Measurements from ENCODE around the gene GOLIM4.

Gene GOLIM4

GRCh38 chr3:168100777-168101492, 5.2 kb upstream of the GOLIM4 start:
- no peak for DNase-seq (ENCODE audit: low spot score)

- no peak for DNase-seq (ENCODE audit: low spot score)
Measured at GRCh38 chr3:168097381-168097780, 1.7 kb upstream of the GOLIM4 start.

DNA sequence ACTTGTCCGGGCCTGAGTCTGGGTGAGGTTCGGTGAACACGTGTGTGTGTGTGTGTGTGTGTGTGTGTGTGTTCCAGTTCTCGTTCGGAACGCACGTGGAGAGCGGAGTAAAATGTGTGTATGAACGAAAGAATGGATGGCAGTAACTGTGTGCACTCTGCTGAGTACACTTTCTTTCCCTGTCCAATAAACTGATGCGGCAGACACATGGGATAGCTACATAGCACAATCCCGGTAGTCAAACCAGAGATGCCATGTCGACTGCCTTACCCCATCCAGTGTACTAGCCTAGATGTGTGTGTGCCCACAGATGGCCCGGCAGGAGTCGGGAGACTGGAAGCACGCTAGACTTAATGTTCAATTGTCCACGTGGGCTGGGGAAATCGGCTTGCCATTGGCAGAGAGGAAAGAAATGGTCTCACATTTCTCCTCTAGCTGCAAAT, 507 bp upstream of the GOLIM4 start:
- peak; percentile 83 for DNase-seq (ENCODE audit: low spot score)

DNA sequence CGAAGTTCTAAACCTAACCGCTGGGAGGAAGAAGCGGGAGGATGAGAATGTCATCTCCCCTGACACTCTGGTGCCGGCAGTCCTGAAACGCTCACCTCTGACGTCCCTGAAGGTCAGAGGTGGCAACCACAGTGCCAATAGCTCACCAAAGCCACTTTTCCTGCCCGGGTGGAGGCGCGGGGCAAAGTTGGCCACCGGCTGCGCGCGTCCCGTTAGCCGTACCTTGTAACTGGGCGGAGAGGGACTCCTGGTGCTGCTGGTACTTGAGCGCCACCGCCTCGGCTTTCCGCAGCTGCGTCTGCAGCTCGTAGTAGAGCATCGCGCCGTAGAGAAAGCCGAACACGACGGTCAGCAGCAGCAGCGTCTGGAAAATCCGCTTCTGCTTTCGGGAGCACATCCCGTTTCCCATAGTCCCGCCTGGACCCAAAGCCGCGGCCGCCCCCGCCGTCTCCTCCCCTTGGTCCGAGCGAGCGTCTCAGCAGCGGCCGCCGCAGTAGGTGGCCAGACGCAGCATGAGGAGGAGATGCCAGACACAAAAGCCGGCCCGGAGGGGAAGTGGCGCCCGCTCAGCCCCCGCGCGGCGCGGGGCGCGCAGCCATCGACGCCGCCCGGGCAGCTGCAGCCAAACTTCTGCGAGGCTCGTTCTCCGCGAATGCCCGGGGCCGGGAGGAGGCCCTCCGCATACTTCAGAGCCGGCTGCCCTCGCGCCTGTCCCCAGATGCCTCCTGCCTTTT, 680 bp downstream of the GOLIM4 start:
- no peak for DNase-seq (ENCODE audit: low spot score)

DNA sequence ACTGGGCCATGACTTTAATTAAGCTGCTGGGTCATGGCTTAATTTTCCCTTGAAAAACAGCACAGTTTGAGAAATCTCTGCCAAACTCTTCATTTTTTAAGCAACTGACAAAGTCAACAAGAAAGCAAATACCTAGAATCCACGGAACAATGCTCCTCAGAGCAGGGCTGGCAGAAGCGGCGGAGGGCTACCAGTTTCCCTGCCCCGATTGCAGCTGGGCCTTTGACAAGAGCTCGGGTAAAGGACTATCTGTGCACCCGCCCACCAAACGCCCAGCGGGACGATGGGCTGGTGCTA, 1.2 kb downstream of the GOLIM4 start:
- DNase-seq (ENCODE audit: low spot score) = peak; percentile 95

GRCh38 chr3:168093790-168094189, 1.9 kb downstream of the GOLIM4 start:
- peak; percentile 40 for DNase-seq (ENCODE audit: low spot score)

- DNase-seq (ENCODE audit: low spot score) = peak; percentile 55
Measured at GRCh38 chr3:168093229-168093628, 2.5 kb downstream of the GOLIM4 start.

DNA sequence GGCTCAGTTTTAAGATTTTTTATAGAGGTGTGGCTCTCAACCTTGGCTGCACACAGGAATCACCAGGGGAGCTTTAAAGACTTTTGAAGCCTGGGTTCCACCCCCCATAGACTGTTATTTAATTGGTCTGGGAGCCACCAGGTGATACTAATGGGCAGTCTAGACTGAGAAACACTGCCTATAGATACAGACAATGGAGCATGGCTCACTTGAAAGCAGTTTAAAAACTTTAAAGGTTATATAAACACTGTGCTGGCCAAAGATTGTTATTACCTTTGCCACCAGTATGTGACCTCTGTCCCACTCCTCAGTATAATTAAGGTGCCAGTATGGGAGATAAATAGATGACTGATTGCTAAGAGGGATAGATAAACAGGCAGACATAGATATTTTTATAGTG, 3.8 kb downstream of the GOLIM4 start:
- DNase-seq (ENCODE audit: low spot score) = peak; percentile 18

- DNase-seq (ENCODE audit: low spot score) = no peak
Measured at GRCh38 chr3:168091302-168091858, 4.3 kb downstream of the GOLIM4 start.

- DNase-seq (ENCODE audit: low spot score) = no peak
Measured at GRCh38 chr3:168090306-168091085, 5.2 kb downstream of the GOLIM4 start.

GRCh38 chr3:168089179-168089771, 6.4 kb downstream of the GOLIM4 start:
- no peak for DNase-seq (ENCODE audit: low spot score)

DNA sequence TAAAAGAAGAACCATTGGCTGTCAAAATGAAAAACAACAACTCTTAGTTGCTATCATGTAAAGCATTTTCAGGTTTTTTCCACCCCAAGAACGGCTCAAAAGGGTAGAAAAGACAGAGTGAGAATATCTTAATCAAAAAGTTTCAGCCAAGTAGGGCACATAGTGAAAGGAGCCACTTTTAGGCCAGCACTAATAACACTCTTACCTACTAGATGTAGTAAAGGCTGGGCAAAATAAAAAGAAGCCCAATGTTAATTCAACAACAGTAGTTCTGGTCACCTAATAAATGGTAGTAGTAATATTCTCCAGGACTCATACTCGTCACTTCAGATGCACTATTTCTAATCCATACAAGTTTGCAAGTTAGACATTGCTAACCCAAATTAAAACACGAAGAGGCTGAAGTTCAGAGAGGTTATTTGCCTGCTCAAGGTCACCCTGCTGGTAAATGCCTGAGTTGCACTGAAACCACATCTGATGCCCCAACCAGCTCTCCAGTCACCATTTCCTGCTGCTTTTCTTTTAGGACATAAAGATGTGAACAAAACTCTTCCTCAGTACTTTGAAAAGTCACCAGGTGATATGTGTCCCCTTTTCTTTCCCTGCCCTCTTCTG, 7.5 kb downstream of the GOLIM4 start:
- peak; percentile 84 for DNase-seq (ENCODE audit: low spot score)

GRCh38 chr3:168087539-168087938, 8.2 kb downstream of the GOLIM4 start:
- DNase-seq (ENCODE audit: low spot score) = no peak

DNA sequence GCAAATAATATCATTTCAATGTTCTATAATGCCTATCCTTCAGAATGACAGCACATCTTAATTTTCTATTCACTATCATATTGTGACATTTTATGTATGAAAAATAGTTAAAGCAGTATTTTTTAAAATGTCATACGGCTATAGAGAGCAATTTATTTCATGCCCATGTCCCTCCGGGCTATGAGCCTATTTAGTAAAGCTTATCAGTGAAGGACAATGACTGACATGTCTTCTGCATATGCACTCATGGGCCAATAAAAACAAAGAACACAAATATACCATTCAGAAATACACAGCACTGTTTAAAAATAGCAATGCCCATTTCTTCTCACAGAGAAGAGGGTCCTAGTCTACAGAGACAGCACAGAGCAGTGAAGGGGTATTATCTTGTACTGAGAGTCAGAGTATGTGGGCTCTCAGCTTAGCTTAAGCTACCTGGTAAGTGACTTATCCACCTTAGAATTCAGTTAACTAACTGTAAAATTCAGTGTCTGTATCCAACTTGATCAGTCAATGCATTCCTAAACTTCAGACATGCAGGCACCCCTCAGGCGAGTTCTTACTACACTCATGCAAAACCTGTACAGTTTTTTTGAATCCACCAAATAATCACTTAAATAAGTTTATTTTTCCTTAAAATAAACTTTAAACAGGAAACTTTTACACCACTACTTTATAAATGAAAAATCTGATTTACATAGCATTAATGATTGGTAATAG, 9.0 kb downstream of the GOLIM4 start:
- DNase-seq (ENCODE audit: low spot score) = no peak

DNA sequence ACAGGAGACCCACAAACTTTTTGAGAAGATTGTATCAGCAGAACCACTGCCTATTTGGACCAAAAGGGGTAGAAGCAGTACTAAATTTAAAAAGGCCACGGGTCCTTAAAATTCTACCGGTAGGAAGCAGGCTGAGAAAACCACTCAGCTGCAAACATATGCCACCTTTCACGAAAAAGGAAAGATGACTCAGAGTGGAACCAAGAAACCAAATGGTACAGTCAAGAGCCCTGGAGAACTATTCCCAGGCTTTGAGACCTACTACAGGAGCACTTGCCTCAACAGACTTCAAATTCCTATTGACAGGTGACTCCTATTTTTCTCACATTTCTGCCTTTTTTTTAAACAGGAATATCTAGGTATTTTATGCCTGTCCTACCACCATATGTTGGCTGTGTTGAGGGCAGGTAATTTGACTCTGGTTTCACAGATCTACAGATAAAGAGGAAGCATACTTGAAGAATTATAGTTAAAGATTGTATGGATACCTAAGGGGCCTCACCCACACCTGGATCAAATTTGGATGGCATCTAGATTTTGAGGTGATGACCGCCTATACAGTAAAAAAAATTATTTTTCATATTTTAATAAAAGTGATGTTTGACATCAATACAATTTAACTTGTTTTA, 10.1 kb downstream of the GOLIM4 start:
- no peak for DNase-seq (ENCODE audit: low spot score)

GRCh38 chr3:168083906-168084305, 11.8 kb downstream of the GOLIM4 start:
- no peak for DNase-seq (ENCODE audit: low spot score)

GRCh38 chr3:168081856-168082255, 13.9 kb downstream of the GOLIM4 start:
- no peak for DNase-seq (ENCODE audit: low spot score)

DNA sequence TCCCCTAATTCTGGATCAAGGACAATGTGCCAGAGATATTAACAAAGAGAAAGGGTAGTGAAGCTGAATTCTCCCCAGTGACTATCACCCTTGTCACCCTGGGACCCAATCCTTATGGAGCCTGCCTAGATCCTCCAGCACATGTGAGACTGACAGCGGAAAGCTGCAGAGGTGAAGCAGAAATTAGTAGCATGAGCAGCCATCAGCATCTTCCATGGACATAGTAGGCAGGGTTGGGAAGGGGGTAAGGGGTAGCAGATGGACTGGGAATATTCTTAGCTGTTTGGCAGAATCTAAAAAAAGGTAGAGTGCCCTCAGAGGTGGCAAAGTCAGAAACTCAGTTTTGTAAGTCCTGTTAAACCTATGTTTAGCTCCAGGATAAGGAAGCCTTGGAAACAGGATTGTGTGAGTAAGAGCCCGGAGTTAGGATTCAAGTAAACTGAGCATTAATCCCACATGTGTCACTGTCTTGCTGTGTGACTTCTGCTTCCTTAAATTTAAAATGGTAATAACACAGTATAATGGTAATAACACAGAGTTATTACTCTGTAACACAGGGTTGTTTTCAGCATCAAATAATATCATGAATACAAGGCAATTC, 14.5 kb downstream of the GOLIM4 start:
- DNase-seq (ENCODE audit: low spot score) = no peak

DNA sequence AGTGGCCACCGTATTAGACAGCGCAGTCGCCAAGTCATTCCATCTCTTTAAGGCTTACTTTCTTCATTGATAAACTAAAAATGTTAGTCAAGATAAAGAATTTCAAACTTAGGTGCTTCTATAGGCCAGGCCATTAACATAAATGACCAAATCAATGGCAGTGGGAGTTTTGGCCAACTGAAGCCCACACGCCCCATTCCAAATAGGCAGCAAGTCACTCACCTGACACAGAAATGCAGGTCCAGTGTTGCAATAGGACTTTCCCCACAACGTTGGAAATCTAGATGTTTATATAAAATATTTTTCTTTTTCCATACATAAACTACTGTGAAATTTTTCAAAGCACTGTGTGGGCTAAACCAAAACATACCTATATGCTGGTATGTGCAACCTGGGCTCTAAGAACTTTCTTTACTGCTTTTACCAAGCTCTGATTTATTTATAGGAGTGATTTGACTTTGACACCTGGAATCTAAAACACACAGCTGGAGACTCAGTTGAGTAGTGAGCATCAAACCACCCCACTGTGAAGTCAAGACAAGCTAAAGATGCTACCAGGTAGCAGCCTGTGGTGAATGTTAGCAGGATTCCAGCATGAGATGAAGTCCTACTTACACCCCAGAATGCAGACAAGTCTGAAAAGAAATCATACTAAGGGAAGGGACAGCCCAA, 15.1 kb downstream of the GOLIM4 start:
- DNase-seq (ENCODE audit: low spot score) = no peak

GRCh38 chr3:168080022-168080421, 15.7 kb downstream of the GOLIM4 start:
- DNase-seq (ENCODE audit: low spot score) = no peak
